Tibial nerve (tissue), 4 donors: Measurements from ENCODE around the gene FAM43A. TPM values are rescaled to one million over a fixed set of nuclear protein-coding genes. Genes with fewer than 3 reads are reported as not detected.

Experiments
- DNase-seq, 2 donors: peaks; one replicate each; pipeline ENCODE4 v3.0.0-alpha.2; 2019; ENCODE audit warnings: low spot score in 2 of 2
- H3K27ac ChIP-seq, 4 donors: fragments of 200-600 bp; sonication (generic) in 3 of 4; one replicate each; pipeline ENCODE4 v1.5.1; 2017 to 2019; ENCODE audit warnings: mild to moderate bottlenecking in 1 of 4
- H3K27me3 ChIP-seq, 2 donors: fragments of 200-600 bp; sonication (generic) in 1 of 2; one replicate each; pipeline versions ENCODE4 v1.5.1 to v1.6.0; 2017 to 2019
- H3K36me3 ChIP-seq, 3 donors: fragments of 200-600 bp; sonication (generic); one replicate each; pipeline ENCODE4 v1.5.1; 2018 to 2019
- H3K4me1 ChIP-seq, 4 donors: fragments of 200-600 bp; sonication (generic) in 3 of 4; one replicate each; pipeline ENCODE4 v1.5.1; 2017 to 2019
- H3K4me3 ChIP-seq, 4 donors: fragments of 200-600 bp; sonication (generic) in 3 of 4; one replicate each; pipeline ENCODE4 v1.5.1; 2017 to 2019; ENCODE audit warnings: mild to moderate bottlenecking in 1 of 4, moderate library complexity in 1 of 4
- H3K9me3 ChIP-seq, 4 donors: fragments of 200-600 bp; sonication (generic) in 3 of 4; one replicate each; pipeline ENCODE4 v1.5.1; 2017 to 2019
- CTCF ChIP-seq, 5 experiments: fragments of 200-600 bp in 3 of 5; fragments of 450-650 bp in 2 of 5; sonication (generic) in 3 of 5; IDR thresholded peaks; one replicate each; pipeline ENCODE4 v1.5.1; 2016 to 2019; ENCODE audit warnings: antibody characterized with exemption in 5 of 5, mild to moderate bottlenecking in 3 of 5, moderate library complexity in 2 of 5
- EP300 ChIP-seq, 2 donors: sonication (generic); formaldehyde crosslinking; IDR thresholded peaks; one replicate each; pipeline ENCODE4 v1.6.1; 2017; ENCODE audit warnings: antibody characterized with exemption in 2 of 2, mild to moderate bottlenecking in 1 of 2
- POLR2A ChIP-seq, 2 donors: fragments of 450-650 bp; IDR thresholded peaks; one replicate each; pipeline ENCODE4 v1.6.1; 2017; ENCODE audit warnings: antibody characterized with exemption in 2 of 2, mild to moderate bottlenecking in 2 of 2, moderate library complexity in 2 of 2
- WGBS, 2 donors: methylation state at CpG; one replicate each; pipeline ENCODE4 v1.1.5; 2018; 5-methylcytosine and 5-hydroxymethylcytosine counted together
- total RNA-seq, 4 donors: library from RNA; depleted of rRNA; stranded (reverse); fragments of >200 nt; gene quantifications; one replicate each; pipeline ENCODE4 v1.1.0, GENCODE V29; 2016

The FAM43A gene
- total RNA-seq, 4 donors from 2014 or later, result 19.8 to 47.7 (median 35.8) TPM

GRCh38 chr3:194730365-194730764 is 44.7 kb downstream of the FAM43A start:
- Histone ChIP-seq H3K27ac (no peak overlapping the region), H3K36me3 (no peaks in the 10 kb centered on the region), H3K9me3 (peaks cover 0 to 9% (median 0%) of the 10 kb centered on the region in 4 donors), H3K27me3 (no peaks in the 10 kb centered on the region), H3K4me3 (no peak overlapping the region), H3K4me1 (no peaks in the 10 kb centered on the region)
- no peak for TF ChIP-seq EP300 (IDR thresholded peaks at IDR 0.05)
- no peak for TF ChIP-seq POLR2A (IDR thresholded peaks at IDR 0.05)
- no peak for TF ChIP-seq CTCF (IDR thresholded peaks at IDR 0.05)
- DNase-seq, result no peak
- 53 to 54% methylated on average over 10 of the region's 10 CpGs for WGBS, 2 donors

DNA sequence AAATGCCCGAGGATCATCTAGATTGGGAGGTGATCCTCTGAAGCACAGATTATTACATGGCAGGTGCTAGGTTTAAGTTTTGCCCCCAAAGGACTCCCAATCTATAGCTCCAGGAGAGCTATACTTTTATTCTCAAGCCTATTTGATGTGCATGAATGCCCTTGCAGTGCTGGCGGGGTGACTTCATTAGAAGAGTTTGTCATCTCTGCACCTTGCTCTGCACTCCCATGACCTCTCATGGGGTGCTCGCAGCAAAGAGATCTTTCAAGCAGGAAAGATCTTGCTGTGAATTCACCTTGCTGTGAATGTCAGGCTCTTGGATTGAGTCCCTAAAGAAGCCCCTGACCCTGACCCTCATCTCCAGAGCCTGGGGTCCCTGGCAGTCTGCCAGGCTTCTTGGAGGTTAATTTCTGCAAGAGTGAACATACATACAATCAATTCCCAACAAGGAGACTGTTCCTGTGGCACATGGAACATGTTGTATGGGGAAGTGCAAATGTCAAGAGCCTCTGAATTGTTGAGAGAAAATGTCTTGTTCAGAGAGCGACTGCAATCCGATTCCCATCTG is 45.9 kb downstream of the FAM43A start:
- no peak overlapping the region for H3K4me3 ChIP-seq
- 88 to 90% methylated on average over 5 of the region's 5 CpGs for WGBS, 2 donors

GRCh38 chr3:194732617-194733016 is 46.9 kb downstream of the FAM43A start:
- no peak for DNase-seq
- Histone ChIP-seq H3K9me3 (peaks cover 0 to 9% (median 0%) of the 10 kb centered on the region in 4 donors), H3K4me3 (no peak overlapping the region), H3K27me3 (no peaks in the 10 kb centered on the region), H3K4me1 (no peaks in the 10 kb centered on the region), H3K36me3 (no peaks in the 10 kb centered on the region), H3K27ac (no peak overlapping the region)
- no peak for TF ChIP-seq CTCF (IDR thresholded peaks at IDR 0.05)
- WGBS, 2 donors, result 66 to 67% methylated on average over 4 of the region's 4 CpGs

More for the DNA sequence above, 45.9 kb downstream of the FAM43A start:
- DNase-seq, result no peak
- no peaks in the 10 kb centered on the region for H3K27me3 ChIP-seq
- peaks cover 0 to 9% (median 0%) of the 10 kb centered on the region in 4 donors for H3K9me3 ChIP-seq
- no peaks in the 10 kb centered on the region for H3K36me3 ChIP-seq
- no peak for TF ChIP-seq CTCF (IDR thresholded peaks at IDR 0.05)
- no peak for TF ChIP-seq EP300 (IDR thresholded peaks at IDR 0.05)
- no peak for TF ChIP-seq POLR2A (IDR thresholded peaks at IDR 0.05)
- no peak overlapping the region for H3K27ac ChIP-seq
- no peaks in the 10 kb centered on the region for H3K4me1 ChIP-seq

DNA sequence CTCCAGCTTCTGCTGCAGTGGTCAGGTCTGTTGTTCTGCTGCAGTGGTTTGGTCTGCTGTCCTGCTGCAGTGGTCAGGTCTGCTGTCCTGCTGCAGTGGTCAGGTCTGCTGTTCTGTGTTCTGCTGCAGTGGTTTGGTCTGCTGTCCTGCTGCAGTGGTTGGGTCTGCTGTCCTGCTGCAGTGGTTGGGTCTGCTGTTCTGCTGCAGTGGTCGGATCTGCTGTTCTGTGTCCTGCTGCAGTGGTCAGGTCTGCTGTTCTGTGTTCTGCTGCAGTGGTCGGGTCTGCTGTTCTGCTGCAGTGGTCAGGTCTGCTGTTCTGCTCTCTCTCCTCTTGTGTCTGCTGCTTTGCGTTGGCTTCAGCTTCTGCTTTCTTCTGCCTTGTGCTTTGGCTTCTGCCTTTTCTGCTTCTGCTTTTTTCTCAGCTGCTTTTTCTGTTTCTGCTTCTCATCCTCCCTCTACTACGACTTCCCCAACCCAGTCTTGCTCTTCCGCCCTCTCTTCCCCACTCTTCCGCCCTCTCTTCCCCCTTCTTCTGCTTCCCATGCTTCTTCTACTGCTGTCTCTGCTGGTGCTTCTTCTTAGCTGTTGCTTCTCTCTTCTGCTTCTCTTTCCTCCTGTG is 50.7 kb downstream of the FAM43A start:
- no peak overlapping the region for H3K4me3 ChIP-seq
- no peak for DNase-seq
- peaks cover 0 to 9% (median 0%) of the 10 kb centered on the region in 4 donors for H3K9me3 ChIP-seq
- TF ChIP-seq POLR2A (IDR thresholded peaks at IDR 0.05), result no peak
- TF ChIP-seq EP300 (IDR thresholded peaks at IDR 0.05), result no peak
- TF ChIP-seq CTCF (IDR thresholded peaks at IDR 0.05), result no peak
- no peaks in the 10 kb centered on the region for H3K27me3 ChIP-seq
- no peak overlapping the region for H3K27ac ChIP-seq
- H3K36me3 ChIP-seq, result no peaks in the 10 kb centered on the region
- 69 to 78% methylated on average over 6 of the region's 6 CpGs for WGBS, 2 donors
- peaks cover 0 to 18% (median 0%) of the 10 kb centered on the region in 4 donors for H3K4me1 ChIP-seq

DNA sequence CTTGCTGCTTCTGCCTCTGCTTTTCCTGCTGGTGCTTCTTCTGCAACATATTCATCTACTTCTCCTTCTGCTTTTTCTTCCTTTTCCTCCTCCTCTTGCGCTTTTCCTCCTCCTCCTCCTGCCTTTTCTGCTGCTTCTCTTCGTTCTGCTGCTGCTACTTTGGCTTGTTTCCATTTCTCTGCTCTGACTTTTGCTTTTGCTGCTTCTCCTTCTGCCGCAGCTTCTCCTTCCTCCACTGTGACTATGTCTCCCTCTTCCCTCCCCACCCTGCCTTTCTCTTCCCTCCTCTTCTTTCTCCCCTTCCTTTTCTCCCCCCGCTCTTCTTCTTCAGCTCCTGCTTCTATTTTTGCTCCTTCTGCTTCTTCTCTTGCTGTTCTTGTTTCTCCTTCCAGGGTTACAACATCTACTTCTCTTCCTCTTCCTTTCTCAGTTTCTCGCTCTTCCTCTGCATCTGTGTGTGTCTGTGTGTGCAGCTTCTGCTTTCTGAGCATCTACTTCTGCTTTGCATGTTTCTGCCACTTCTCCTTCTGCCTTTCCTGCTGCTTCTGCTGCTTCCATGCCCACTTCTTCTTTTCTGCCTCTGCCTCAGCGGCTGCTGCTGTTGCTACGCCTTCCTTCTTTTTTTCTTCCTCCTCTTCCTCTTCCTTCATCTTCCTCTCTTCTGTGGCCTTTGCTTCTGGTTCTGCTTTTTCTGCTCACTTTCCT is 51.4 kb downstream of the FAM43A start:
- no peak for DNase-seq
- Histone ChIP-seq H3K4me1 (peaks cover 0 to 18% (median 0%) of the 10 kb centered on the region in 4 donors), H3K27me3 (no peaks in the 10 kb centered on the region), H3K4me3 (no peak overlapping the region), H3K27ac (no peak overlapping the region), H3K9me3 (peaks cover 0 to 9% (median 0%) of the 10 kb centered on the region in 4 donors), H3K36me3 (no peaks in the 10 kb centered on the region)
- 67 to 72% methylated on average over 7 of the region's 7 CpGs for WGBS, 2 donors
- TF ChIP-seq POLR2A (IDR thresholded peaks at IDR 0.05) (no peak), EP300 (IDR thresholded peaks at IDR 0.05) (peak in 1 of 2 donors; percentile 12), CTCF (IDR thresholded peaks at IDR 0.05) (no peak)
